GM10847 (cell line): ENCODE measurements around the gene GATA1.

ENCODE experiments used
- POLR2A ChIP-seq: IDR thresholded peaks from 2 replicates; pipeline ENCODE4 v1.6.1; 2011; ENCODE audit not compliant: insufficient read length; ENCODE audit errors: extremely low read depth

GATA1 gene

DNA sequence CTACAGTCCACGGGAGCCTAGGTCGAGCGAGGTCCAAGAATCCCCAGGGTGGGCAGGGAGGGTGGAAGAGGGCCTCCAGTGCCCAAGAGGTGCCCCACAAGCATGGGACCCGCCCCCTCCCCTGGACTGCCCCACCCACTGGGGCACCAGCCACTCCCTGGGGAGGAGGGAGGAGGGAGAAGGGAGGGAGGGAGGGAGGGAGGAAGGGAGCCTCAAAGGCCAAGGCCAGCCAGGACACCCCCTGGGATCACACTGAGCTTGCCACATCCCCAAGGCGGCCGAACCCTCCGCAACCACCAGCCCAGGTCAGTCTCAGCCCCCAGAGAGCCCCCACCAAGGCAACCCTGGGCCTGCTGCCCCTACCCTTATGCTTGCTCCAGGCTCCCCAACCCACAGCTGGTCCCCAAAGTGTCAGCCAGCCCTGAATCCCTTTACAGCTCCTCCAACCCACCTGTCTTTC is at the start of gene GATA1:
Gene GATA1, plus strand, starts transcription at position 250 of the 460 bp plus-strand sequence. CDS start 4,520 bp downstream, outside the sequence.
- TF ChIP-seq POLR2A: no peak

DNA sequence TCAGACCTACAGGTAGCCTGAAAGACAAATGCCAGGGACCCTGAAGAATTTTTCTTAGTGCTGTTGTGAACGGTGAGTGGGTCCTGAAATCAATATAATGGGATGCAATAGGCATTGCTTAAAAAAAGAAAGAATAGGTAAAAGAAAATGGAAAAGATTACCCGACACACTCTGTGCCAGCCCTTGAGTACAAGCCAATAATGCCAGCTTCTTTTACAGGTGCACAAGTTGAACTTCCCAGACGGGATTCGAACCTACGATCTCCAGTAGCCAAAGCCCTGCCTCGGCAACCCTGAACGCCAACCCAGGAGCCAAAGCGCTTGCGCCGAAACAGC is 49.5 kb upstream of the GATA1 start:
- TF ChIP-seq POLR2A: no peak

DNA sequence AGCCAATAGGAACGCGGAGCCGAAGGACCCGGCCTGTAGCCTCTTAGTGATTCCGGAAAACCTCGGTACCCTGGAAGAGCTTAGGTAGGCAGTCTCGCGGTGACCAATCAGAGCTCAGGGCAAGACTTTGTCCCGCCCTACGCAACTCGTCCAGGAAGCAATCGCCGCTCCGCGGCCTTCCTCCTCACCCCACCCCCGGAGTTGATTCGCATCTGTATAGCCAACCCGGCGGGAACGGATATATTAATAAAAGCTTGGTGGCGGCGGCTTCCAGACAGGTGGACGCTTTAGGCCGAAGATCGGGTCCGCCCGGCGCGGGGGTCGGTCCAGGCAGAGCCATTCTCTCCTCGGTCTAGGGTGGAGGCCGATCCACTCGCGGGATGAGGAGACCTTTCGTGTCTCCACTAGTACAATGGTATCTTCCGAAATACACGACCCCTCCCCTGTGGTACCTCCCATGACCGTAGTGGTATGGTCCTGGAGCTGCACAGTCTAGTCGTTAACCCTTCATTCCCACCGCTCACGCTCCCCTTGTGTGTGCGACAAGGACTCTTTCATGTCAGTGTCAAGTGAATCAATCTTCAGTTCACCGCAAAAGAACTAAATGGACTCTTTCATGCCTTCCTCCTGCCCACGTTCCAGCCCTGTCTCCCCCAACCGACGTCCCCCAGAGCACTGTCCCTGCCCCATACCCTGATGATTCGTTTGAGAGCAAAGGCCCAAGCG is 49.0 kb upstream of the GATA1 start:
- TF ChIP-seq POLR2A: peak; percentile 27

DNA sequence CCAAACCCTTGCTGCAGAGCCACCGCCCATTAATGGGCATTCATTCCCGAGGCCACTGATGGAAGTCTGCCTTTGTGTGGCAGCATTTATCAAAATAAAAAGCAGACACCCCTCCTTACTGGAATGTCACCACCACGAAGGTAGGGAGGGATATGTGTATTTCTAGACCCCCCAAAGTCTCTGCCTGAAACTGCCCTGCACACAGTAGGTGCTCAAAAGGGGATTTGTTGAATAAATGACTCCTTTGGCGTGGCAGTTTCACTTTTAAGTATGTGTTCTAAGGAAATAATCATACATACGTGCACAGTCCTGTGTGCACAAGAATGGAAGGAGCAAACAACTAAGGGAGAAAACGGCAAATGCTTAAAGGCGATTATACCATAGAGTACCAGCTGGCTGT is 48.5 kb upstream of the GATA1 start:
- no peak for TF ChIP-seq POLR2A

DNA sequence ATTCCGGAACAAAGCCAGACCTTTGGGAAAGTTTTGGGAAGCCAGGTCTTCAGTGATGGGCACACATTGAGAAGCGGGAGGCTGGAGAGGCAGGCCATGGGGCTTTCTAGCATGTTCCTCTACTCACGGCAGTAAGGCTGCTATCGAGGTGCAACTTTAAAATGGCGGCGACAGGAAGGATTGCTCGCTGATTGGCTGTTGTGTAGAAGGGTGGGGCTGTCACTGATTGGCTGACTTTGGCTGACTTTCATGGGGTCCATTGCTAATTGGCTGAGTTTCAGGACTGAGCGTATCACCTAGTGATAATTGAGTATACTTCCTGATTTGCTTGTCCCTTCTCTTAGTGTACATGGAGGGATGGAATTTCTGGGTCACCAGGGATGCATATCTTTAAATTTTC is 44.6 kb upstream of the GATA1 start:
- no peak for TF ChIP-seq POLR2A

DNA sequence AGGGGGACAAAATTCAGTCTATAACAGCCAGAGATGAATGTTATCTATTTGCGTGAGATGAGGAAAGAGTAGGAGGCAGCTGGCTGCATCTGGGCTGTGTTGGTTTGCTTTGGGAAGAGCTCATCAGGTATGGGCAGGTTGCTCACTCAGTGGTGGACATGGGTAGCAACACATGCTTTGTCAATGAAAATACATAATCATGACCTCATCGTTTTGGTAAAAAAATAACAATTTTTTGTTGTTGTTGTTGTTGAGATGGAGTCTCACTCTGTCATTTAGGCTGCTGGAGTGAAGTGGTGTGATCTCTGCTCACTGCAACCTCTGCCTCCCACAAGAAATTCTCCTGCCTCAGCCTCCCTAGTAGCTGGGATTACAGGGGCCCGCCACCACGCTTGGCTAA is 41.2 kb upstream of the GATA1 start:
- no peak for TF ChIP-seq POLR2A

DNA sequence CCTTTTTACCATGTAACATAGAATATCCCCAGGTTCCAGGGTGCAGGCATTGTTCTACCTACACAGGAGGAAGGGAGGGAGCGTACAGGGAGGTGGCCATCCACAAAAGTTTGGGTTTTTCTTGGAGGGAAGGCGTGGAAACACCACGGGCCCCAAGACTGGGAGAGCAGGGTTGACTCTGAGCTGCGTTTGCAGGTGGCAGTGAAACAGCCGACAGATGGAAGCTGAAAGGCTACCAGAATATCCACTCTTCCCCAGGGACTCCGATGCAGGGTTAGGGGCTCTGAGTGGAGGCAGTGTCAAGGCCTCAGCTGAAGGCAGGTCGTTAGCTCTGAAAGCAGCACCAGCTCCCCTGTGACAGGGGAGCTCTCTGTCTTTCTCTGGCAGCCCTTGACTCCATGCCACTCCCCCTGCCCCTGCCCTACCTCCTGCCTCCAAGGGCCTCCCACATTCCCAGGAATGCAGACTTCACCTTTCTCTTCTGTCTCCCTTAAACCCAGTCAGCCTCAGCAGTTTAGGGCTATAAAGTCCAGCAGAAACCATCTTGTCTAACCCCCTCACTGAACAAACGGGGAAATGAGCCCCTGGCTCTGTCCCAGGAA is 38.9 kb upstream of the GATA1 start:
- TF ChIP-seq POLR2A: no peak

DNA sequence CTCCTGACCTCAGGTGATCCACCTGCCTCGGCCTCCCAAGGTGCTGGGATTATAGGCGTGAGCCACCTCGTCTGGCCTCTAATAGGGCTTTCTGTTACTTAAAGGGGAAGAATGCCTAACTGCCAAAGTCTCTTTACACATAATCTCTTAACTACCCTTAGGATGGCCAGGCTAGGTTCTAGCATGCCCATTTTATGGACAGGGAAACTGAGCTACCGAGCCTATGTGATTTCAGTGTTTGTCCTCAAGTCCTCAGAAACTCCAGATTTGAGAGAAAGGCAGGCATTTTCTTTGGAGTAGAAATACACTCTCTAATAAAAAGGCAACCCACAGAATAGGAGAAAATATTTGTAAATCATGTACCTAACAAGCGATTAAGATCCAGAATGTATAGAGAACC is 37.2 kb upstream of the GATA1 start:
- TF ChIP-seq POLR2A: no peak

DNA sequence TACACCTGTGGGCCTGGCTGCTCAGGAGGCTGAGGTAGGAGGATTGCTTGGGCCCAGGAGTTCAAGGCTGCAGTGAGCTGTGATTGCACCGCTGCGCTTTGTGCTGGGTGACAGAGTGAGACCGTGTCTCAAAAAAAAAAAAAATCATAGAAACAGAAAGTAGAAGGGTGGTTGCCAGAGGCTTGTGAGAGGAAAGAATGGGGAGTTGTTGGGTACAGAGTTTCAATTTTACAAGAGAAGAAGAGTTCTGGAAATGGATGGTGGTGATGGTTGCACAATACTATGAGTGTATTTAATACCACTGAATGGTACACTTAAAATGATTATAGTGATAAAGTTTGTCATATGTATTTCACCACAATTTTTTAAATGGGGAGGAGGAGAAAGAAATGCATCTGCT is 35.0 kb upstream of the GATA1 start:
- TF ChIP-seq POLR2A: no peak

DNA sequence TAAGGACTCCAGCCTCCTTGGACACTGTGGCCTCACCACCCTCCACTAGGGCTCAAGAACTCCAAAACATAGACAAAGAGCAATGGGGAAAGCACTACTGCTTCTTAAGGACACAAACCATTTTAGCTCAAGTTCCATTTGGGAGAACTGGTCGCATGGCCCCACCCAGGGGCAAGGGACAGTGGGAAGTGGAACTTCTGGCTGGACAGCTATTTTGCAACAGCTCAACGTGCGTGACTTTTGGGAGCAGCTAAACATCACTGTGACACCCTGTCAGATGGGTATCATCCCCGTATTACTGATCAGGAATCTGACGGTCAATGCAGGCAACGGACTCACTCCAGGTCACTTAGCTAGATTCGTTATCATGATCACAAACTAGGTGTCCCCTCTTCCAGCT is 33.9 kb upstream of the GATA1 start:
- TF ChIP-seq POLR2A: no peak

DNA sequence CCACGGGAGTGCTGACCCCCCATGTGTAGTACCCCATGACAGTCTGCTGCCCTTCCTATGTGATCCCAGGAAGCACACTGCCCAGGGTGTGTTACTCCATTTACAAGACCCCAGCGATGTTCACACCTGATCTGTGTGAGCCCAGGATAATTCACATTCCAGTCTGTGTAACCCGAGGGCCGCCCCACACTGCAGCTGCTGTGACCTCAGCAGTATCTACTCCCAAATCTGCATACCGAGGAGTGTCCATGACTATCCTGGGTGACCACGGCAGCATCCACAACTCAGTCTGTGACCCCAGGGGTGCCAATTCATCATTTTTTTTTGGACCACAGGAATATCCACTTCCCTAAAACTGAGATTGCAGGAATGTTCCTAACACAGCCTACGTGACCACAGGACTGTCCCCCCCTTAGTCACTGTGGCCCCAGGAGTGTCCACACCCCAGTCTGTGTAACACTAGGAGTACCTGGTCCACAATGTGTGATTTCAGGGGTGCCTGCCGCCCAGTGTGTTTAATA is 32.6 kb upstream of the GATA1 start:
- TF ChIP-seq POLR2A: no peak

DNA sequence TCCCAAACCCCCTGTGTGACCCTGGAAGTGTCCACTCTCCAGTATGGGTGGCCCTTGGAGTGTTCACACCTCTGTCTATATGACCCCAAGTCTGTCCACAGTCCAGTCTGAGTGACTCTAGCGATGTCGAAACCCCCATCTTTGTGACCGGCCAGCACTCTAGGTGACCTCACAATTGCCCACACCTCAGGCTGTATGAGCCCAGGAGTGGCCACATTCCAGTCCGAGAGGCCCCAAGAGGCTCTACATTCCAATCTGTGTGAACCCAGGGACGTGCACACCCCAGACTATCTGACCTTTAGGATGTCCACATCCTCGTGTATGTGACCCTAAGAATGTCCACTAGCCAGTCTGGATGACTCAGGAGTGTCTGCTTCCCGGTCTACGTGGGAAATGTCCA is 32.2 kb upstream of the GATA1 start:
- TF ChIP-seq POLR2A: no peak

DNA sequence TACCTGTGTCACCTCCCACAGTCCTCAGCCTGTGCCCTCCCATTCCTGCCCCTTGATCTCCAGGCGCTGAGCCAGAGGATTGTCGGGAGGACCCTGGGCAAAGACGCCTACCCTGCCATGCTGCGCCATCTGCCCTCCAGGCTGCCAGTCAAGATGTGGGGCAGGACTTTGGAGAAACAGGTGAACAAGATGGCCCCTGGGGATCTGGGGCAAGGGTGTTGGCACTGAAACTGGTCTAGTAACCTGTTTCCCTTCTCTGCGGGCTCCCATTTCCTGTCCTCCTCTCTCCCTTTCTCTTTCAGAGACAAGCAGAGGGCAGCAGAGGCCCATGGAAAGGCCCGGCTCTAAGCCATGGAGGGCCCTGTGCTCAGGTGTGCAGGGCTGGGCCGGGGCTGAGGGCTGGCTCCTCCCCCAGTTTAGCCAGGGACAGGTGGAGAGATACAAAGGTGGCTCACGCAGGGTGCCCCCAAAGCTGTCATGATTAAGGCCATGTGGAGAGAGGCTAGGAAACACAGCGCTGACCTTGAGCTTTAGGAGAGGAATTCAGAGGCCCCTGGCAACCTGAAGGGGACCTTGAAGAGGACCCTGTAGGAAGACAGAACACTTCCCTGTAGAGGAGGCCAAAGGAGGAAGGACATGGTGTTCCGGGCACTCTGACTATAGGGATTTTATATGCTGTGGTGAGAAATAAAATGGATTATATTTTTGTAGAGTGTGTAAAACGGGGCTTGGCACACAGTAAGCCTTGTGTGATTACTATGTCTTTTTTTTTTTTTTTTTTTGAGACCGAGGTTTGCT is 24.5 kb upstream of the GATA1 start, which contains the start of gene GLOD5:
Gene GLOD5, plus strand, starts transcription at position 74 of the 798 bp plus-strand sequence. Its CDS starts 44 bp downstream, at position 118.
- no peak for TF ChIP-seq POLR2A

DNA sequence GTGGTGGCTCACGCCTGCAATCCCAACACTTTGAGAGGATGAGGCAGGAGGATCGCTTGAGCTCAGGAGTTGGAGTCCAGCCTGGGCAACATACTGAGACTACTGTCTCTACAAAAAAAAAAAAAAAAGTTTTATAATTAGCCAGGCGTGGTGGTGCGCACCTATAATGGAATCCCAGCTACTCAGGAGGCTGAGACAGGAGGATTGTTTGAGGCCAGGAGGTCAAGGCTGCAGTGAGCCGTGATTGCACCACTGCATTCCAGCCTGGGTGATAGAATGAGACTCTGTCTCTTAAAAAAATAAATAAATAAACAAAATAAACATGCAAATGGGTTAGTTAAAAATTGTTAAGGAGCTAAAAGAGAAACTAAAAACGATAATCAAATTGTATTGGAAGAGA is 17.2 kb upstream of the GATA1 start:
- TF ChIP-seq POLR2A: no peak

DNA sequence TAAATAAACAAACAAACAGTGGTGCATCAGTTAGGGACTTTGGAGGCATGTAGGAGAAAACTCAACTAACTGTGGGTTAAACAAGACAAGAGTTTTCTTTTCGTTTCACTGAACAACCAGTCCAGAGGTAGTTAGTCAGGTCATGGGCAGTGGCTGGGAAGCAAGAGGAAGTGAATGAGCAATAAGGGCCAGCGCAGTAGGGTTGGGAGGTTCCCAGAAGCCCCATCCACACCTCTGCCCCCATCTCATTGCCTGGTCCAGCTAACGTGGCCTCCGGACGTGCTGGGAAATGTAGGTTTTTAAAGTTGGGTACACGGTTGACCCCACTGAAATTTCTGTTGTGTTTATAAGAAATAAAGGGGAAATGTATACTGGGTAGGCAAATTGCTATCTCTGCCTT is 16.1 kb upstream of the GATA1 start:
- no peak for TF ChIP-seq POLR2A

DNA sequence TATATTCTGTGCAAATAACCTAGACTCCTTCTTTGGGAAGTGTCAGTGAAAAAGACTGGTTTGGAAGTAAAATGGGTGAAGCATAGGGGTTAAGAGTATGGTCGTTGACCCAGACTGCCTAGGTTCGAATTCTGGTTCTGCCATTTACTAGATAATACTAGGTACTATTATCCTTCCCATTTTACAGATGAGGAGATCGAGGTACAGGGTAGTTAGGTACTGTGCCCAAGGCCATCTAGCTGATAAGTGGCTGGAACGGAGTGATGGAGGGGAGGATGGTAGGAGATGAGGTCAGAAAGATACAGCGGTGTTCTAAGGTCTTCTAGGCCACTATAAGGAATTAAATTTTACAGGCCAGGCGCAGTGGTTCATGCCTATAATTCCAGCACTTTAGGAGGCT is 13.8 kb upstream of the GATA1 start:
- TF ChIP-seq POLR2A: no peak

DNA sequence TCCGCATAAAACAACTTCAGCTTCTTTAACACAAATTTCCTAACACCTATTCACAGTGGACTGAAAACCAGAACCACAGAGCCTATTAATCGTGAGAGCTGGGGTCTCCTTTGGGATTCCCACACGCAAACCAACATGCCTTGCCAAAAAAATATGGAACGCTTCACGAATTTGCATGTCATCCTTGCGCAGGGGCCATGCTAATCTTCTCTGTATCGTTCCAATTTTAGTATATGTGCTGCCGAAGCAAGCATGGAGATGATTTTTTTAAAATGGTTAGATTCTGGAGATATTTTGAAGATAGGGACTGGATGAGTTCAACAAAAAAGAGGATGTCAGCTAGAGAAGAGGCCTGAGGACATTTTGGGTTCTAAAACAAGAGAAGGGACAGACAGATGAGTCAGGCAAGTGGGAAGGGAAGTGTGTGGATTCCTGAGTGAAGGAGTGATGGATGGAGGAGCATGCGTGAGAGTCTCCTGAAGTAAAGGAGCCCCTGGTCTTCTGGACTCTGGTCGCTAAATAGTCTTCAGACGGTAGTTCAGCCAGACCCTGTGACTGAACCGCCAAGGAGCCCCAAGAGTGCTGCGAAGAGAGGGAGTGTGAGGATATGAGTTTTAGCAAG is 9.5 kb upstream of the GATA1 start:
- no peak for TF ChIP-seq POLR2A
